Measurements from ENCODE around the gene TBC1D24. TPM values are rescaled to one million over a fixed set of nuclear protein-coding genes. Genes with fewer than 3 reads are reported as not detected.

The TBC1D24 gene
- total and polyA plus RNA-seq, 9 of the 15 experiments (the other 6 are each of a cell fraction or from before 2014, with no cell fraction given) = 1.7 to 22.6 (median 7.2) TPM

DNA sequence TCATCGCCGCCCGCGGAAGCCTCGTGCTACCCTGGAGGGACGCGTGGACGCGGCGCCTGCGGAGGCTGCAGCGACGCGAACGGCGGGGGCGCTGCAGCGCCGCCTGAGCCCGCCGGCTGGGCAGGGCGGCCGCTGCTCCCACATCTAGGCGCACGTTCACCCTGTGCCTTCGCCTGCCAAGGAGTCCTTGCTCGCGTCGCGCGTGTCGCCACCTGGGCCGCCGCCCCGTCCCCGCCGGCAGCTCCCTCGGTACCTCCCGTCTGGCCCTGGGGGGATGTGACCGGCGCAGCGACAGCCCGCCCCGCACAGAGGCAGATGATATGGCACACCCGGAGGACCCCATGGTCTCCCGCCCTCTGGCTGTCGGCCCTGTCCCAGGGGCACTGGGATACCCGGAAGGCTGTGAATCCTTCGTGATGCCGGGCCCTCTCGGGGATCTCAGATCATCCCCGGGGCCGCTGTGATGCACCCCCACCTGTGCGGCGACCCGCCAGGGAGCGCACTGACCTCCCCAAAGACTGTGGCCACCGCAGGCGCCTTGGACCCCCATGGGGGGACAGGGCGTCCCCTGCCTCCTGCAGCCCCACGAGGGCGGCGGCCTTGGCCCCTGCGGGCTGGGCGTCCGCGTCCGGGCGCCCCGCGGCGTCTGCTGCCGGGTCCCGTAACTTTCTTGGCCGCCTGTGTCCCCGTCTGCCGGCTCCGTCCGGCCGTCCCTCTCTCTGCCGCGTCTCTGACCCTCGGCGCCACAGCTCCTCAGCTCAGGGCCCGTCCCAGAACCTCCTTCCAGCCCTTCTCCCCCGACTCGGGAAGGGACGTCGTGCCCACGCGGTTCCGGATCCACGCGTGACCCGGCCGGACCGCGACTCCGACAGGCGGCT lies 689 bp upstream of the TBC1D24 start (continued):
- TF ChIP-seq, protein P1, sequence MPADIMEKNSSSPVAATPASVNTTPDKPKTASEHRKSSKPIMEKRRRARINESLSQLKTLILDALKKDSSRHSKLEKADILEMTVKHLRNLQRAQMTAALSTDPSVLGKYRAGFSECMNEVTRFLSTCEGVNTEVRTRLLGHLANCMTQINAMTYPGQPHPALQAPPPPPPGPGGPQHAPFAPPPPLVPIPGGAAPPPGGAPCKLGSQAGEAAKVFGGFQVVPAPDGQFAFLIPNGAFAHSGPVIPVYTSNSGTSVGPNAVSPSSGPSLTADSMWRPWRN (IDR thresholded peaks at IDR 0.05; ENCODE audit: low read depth) = no peak
- TF ChIP-seq TGIF2 (CRISPR knock-in tag; IDR thresholded peaks at IDR 0.05) (peak; percentile 72; the same call in 1 of the 2 replicates), ZNF347 (CRISPR knock-in tag; IDR thresholded peaks at IDR 0.05; ENCODE audit: low read depth) (no peak), FOXP1 (CRISPR knock-in tag; IDR thresholded peaks at IDR 0.05) (no peak; the same call in 1 of the 2 replicates), CBFB (CRISPR knock-in tag; IDR thresholded peaks at IDR 0.05) (no peak), ELF1 (tag; IDR thresholded peaks at IDR 0.05) (no peak; the same call in 1 of the 2 replicates), JUNB (CRISPR knock-in tag; conservative IDR thresholded peaks at IDR 0.05) (no peak), DEAF1 (CRISPR knock-in tag; IDR thresholded peaks at IDR 0.05) (no peak), RB1 (IDR thresholded peaks at IDR 0.05; ENCODE audit: low read depth) (0 out of 2 replicates have a peak, but pooled peaks have one; percentile 68), KDM2B (CRISPR knock-in tag; IDR thresholded peaks at IDR 0.05) (no peak), ARHGAP35 (IDR thresholded peaks at IDR 0.05; ENCODE audit: partially characterized antibody) (no peak), CHAMP1 (IDR thresholded peaks at IDR 0.05) (no peak), ZNF77 (CRISPR knock-in tag; IDR thresholded peaks at IDR 0.05) (no peak), STAT5B (CRISPR knock-in tag; IDR thresholded peaks at IDR 0.05) (no peak)
- TF ChIP-seq, protein P2, sequence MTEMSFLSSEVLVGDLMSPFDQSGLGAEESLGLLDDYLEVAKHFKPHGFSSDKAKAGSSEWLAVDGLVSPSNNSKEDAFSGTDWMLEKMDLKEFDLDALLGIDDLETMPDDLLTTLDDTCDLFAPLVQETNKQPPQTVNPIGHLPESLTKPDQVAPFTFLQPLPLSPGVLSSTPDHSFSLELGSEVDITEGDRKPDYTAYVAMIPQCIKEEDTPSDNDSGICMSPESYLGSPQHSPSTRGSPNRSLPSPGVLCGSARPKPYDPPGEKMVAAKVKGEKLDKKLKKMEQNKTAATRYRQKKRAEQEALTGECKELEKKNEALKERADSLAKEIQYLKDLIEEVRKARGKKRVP (CRISPR knock-in tag; IDR thresholded peaks at IDR 0.05) = 0 out of 2 replicates have a peak, but pooled peaks have one; percentile 24
- TF ChIP-seq, protein P3, sequence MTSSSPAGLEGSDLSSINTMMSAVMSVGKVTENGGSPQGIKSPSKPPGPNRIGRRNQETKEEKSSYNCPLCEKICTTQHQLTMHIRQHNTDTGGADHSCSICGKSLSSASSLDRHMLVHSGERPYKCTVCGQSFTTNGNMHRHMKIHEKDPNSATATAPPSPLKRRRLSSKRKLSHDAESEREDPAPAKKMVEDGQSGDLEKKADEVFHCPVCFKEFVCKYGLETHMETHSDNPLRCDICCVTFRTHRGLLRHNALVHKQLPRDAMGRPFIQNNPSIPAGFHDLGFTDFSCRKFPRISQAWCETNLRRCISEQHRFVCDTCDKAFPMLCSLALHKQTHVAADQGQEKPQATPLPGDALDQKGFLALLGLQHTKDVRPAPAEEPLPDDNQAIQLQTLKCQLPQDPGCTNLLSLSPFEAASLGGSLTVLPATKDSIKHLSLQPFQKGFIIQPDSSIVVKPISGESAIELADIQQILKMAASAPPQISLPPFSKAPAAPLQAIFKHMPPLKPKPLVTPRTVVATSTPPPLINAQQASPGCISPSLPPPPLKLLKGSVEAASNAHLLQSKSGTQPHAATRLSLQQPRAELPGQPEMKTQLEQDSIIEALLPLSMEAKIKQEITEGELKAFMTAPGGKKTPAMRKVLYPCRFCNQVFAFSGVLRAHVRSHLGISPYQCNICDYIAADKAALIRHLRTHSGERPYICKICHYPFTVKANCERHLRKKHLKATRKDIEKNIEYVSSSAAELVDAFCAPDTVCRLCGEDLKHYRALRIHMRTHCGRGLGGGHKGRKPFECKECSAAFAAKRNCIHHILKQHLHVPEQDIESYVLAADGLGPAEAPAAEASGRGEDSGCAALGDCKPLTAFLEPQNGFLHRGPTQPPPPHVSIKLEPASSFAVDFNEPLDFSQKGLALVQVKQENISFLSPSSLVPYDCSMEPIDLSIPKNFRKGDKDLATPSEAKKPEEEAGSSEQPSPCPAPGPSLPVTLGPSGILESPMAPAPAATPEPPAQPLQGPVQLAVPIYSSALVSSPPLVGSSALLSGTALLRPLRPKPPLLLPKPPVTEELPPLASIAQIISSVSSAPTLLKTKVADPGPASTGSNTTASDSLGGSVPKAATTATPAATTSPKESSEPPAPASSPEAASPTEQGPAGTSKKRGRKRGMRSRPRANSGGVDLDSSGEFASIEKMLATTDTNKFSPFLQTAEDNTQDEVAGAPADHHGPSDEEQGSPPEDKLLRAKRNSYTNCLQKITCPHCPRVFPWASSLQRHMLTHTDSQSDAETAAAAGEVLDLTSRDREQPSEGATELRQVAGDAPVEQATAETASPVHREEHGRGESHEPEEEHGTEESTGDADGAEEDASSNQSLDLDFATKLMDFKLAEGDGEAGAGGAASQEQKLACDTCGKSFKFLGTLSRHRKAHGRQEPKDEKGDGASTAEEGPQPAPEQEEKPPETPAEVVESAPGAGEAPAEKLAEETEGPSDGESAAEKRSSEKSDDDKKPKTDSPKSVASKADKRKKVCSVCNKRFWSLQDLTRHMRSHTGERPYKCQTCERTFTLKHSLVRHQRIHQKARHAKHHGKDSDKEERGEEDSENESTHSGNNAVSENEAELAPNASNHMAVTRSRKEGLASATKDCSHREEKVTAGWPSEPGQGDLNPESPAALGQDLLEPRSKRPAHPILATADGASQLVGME (CRISPR knock-in tag; IDR thresholded peaks at IDR 0.05) = peak; percentile 82; the same call in 1 of the 2 replicates
